Stimulated activated CD8-positive, alpha-beta memory T cell treated with anti-CD3 and anti-CD28 coated beads, Interleukin-2, amount 100 ng/mL, for 48 hours (primary cell): Measurements from ENCODE around the gene CLASRP.

Experiments used
- DNase-seq, 2 donors: peaks; one replicate each; pipeline ENCODE4 v3.0.0-alpha.2; 2020; ENCODE audit warnings: low read depth in 2 of 2

Gene CLASRP

GRCh38 chr19:45086480-45086879, 47.6 kb downstream of the CLASRP start:
- DNase-seq = no peak

DNA sequence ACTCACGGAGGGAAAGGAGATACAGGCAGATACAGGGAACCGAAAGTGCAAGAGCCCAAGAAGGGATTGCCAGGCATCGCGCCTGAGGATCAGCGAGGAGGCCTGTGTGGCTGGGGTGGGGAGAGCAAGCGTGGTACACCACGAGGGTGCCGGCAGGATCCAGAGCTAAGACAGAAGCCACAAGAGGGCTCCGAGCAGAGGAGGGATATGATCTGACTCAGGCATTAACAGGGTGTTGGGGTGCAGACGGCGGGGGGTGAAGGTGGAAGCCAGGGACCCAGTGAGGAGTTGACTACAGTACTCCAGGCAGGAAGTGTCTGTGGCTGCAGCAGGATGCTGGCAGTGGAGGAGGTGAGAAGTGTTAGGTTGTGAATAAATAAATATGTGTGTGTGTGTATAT, 48.7 kb downstream of the CLASRP start:
- DNase-seq = no peak

- no peak for DNase-seq
Measured at GRCh38 chr19:45090034-45090433, 51.2 kb downstream of the CLASRP start.

GRCh38 chr19:45090606-45091005, 51.8 kb downstream of the CLASRP start:
- no peak for DNase-seq

DNA sequence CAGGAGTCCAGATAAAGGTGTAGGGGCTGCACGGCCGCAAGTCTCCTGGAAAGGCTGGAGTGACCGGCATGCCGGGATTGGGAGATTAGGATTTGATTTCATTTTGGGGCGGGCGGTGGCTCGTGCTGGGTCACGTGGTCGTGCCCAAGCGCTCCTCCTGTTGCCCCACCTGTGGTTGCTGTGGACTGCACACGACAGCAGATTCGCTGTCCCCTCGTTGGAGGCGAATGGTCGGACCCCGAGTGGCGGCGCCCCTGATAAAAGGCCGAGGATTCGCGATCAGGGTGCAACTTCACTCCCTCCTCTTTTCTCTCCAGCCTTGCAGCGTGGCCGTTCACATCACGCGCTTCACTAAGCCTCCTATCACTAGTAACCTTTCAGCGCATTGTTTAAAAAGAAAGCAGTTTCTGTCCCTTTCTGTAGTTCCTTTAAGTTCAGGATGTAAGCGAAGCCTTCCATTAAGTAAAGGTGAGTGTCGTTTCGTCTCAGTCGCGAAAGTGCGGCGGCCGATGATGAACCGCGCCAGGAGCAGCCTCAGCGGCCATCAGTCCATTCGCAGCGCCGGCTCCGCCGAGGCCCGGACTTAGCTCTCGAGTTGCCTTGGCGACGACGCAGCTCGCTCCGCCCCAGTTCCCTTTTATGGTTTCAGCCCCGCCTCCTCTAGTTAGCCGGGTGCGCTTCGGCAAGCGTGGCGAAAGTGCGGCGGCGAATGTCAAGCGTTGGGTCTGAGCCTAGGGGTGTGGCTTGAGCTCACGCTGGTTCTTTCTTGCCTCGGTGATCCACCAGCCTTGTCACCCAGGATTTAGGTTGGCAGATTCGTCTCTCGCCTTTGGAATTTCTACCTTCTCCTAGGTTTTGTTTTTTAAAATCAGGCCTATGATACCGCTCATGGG, 52.4 kb downstream of the CLASRP start:
- DNase-seq = peak; percentile 95 to 96

DNA sequence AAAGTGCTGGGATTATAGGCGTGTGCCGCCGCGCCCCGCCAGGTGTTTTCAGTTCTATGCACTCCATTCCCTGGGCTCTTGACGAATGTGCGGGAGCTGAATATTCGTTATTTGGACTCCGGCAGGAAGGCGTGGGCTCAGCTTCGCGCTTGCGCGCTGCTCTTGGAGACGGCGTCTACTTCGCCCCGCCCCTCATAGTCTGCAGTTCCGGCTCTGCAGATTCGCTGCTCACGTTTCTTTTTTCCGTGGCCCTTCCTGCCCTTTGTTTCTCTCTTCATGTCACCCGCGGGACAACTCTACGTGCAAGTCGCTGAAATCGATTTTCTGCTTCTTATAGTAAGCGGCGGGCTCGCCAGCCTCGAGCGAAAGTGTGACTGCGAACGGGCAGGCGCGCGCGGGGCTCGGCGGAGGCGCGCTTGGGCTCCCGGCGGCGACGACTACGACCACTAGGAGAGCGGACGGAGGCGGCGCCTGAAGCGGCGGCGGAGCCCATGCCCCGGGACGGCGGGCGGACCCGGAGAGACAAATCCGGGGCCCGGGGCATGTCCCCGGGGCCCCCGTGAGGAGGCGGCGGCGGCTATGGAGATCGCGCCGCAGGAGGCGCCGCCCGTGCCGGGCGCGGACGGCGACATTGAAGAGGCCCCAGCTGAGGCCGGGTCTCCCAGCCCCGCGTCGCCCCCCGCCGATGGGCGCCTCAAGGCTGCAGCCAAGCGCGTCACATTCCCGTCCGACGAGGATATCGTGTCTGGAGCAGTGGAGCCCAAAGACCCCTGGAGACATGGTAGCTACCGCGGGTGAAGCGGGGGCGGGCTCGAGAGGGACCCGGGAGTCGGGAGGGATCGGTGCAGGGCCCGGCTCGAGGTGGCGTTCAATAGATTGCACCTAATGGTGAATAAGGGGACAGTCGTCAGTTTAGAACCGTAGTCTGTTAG, 54.2 kb downstream of the CLASRP start, which contains the start of gene PPP1R37:
PPP1R37 (plus strand) TSS at position 433 of the 932 bp plus-strand sequence; CDS start at position 580, 147 bp downstream.
- peak; percentile 82 to 88 for DNase-seq

DNA sequence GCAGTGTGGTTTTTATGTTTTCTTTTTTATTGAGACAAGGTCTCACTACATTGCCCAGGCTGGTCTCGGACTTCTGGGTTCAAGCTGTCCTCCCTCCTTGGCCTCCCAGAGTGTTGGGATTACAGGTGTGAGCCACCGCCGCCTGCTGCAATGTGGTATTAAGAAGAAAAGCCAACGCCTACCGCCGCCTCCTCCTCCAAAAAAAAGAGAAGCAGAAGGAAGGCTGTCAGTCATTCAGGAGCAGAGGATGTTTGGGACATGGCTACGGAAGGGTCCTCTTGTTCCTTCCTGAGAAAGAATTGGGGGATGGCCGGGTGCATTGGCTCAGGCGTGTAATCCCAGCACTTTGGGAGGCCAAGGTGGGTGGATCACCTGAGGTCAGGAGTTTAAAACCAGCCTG, 55.3 kb downstream of the CLASRP start:
- no peak for DNase-seq

DNA sequence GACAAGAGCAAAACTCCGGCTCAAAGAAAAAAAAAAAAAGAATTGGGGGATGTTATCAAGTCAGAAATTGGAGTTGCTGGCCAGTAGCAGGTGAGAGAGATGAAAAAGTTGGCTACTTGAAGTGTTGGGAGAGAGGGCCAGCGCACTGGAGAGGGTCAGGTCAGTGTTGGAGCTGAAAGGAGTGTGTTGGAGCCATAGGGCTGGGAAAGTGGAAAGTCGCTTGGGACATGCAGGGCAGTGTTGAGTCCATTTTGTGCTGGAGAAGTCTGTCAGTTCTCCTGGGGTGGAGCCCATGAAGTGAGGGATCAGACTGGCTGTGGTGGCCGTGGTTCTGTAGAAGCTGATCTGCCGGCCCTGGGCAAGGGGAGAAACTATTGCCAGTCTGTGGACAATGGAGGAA, 55.9 kb downstream of the CLASRP start:
- DNase-seq = no peak

- no peak for DNase-seq
Measured at GRCh38 chr19:45095496-45096413, 56.9 kb downstream of the CLASRP start.

DNA sequence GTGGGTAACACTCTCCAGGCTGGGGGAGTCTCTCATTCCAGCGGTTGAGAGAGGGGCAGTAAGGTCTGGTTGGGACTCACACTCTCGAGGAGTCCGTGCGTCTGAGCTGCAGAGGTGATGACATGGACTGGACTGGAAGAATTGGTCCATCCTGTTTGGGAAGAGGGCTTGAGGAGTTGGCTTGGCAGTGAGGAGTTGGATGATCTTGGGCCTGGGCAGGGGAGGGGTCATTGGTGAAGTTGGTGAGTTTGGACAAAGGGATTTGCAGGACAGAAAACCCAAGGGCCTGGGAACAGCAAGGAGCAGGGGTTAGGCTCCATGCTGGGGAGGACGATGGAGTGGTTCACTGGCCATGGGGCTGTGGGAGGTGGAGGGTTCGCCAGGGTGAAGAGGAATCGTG, 57.9 kb downstream of the CLASRP start:
- DNase-seq = no peak

- no peak for DNase-seq
Measured at GRCh38 chr19:45097450-45097775, 58.6 kb downstream of the CLASRP start.

GRCh38 chr19:45097776-45098520, 59.1 kb downstream of the CLASRP start:
- no peak for DNase-seq

- DNase-seq = no peak
Measured at GRCh38 chr19:45098521-45099466, 59.9 kb downstream of the CLASRP start.

DNA sequence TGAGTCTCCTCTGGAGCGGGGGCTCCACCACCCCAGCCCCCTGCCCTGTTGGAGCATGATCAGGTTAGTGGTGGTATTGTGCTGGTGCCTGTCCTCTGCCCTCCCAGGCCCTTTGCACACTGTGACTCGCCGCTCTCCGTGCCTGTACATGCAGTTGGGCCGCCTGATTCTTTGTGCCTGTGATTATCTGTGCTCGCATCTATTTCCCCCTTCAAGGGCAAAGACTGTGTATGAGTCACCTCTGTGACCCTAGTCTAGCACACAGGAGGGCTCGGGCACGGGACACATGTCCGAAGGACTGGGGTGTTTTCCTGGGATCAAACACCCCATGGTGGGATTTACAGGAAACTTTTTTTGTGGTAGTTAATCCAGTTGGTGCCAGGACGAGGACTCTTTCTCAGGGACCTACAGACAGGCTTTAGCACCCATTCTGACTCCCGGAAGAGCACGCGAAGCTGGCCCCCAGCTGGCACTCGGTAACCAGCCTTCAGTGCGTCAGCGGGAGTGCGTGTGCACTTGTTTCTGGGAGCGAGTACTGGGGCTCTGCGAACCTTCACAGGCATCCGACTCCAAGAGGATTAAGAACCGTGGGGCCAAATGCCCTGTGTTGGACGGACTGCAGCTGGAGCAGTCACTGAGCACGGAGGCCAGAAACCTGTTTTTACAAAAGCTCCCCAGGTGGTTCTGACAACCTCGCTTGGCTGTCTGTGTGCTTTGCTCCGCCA, 60.8 kb downstream of the CLASRP start:
- DNase-seq = no peak

- no peak for DNase-seq
Measured at GRCh38 chr19:45100201-45100600, 61.4 kb downstream of the CLASRP start.

DNA sequence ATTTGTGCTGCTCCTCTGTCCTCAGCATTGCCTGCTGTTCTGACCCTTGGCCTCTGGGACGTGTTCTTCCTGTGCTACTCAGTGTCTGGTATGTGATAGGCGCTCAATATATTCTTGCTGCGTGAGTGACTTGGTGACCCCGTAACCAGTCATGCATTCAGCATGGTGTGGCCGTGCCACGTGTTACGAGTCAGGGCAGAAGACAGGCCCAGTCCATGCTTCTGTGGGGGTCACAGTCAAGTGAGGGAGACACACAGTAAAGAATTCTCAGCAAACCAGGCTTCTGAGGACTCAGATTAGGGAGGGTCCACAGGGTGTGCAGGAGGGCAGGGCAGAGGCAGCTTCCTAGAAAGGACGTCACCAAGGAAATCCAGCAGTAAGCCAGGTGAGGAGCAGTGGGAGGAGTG, 62.0 kb downstream of the CLASRP start:
- DNase-seq = no peak

- no peak for DNase-seq
Measured at GRCh38 chr19:45101806-45102205, 63.0 kb downstream of the CLASRP start.

- DNase-seq = no peak
Measured at GRCh38 chr19:45102481-45102880, 63.6 kb downstream of the CLASRP start.

DNA sequence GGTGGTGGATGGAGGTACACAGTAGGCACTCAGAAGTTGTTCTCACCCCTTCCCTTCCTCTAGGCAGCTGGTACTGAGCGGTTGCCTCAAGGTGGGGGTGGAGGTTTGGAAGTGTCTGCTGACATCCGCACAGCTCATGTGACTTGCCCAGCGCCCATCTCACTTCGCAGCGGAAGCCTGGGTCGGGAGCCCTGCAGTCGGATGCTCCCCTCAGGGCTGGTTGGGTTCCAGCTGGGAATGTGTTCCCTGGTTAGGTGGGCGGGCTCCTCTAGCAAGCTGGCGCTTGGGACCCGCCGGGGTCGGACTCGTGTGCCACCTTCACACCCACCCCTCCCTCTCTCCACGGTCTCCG, 64.3 kb downstream of the CLASRP start:
- DNase-seq = no peak
